HEK293 (cell line): ENCODE results near the gene NEU1.

ENCODE experiments used
- CTCF ChIP-seq: fragments of 450-650 bp; formaldehyde crosslinking; IDR thresholded peaks from 2 replicates; pipeline ENCODE4 v1.5.1; 2016; ENCODE audit warnings: missing biosample characterization, missing genetic modification characterization
- KLF1 ChIP-seq: fragments of 450-650 bp; formaldehyde crosslinking; IDR thresholded peaks from 2 replicates; pipeline ENCODE4 v1.5.1; 2016; ENCODE audit warnings: missing biosample characterization, missing genetic modification characterization
- PRDM10 ChIP-seq: fragments of 450-650 bp; formaldehyde crosslinking; IDR thresholded peaks from 2 replicates; pipeline ENCODE4 v1.5.1; 2016; ENCODE audit warnings: missing biosample characterization, missing genetic modification characterization
- SCRT1 ChIP-seq: fragments of 450-650 bp; formaldehyde crosslinking; IDR thresholded peaks from 2 replicates; pipeline ENCODE4 v1.5.1; 2016; ENCODE audit warnings: missing biosample characterization, missing genetic modification characterization, borderline replicate concordance
- TRIM28 ChIP-seq: IDR thresholded peaks from 2 replicates; pipeline ENCODE4 v1.6.1; 2011; ENCODE audit warnings: low read length, control low read depth, borderline replicate concordance
- ZNF121 ChIP-seq: fragments of 450-650 bp; formaldehyde crosslinking; IDR thresholded peaks from 2 replicates; pipeline ENCODE4 v1.5.1; 2016; ENCODE audit warnings: missing biosample characterization, missing genetic modification characterization
- ZNF174 ChIP-seq: fragments of 450-650 bp; formaldehyde crosslinking; IDR thresholded peaks from 2 replicates; pipeline ENCODE4 v1.5.0; 2017; ENCODE audit warnings: missing biosample characterization, mild to moderate bottlenecking, missing genetic modification characterization
- ZNF280D ChIP-seq: fragments of 450-650 bp; formaldehyde crosslinking; IDR thresholded peaks from 2 replicates; pipeline ENCODE4 v1.5.1; 2016; ENCODE audit warnings: missing biosample characterization, missing genetic modification characterization
- ZNF350 ChIP-seq: fragments of 450-650 bp; formaldehyde crosslinking; IDR thresholded peaks from 2 replicates; pipeline ENCODE4 v1.5.0; 2017; ENCODE audit warnings: missing biosample characterization, mild to moderate bottlenecking, missing genetic modification characterization
- ZNF513 ChIP-seq: fragments of 450-650 bp; IDR thresholded peaks from 2 replicates; pipeline ENCODE4 v1.5.1; 2018; ENCODE audit warnings: missing biosample characterization, missing genetic modification characterization

- TF ChIP-seq PRDM10 (no peak), ZNF513 (tag by site-specific recombination) (no peak), SCRT1 (tag by site-specific recombination) (no peak), ZNF174 (tag by site-specific recombination) (no peak), CTCF (tag by site-specific recombination) (no peak), ZNF280D (tag by site-specific recombination) (no peak), ZNF121 (tag by site-specific recombination) (no peak), KLF1 (tag by site-specific recombination) (no peak), TRIM28 (no peak), ZNF350 (tag by site-specific recombination) (no peak)
These were observed 14.6 kb upstream of the NEU1 start for GRCh38 chr6:31877125-31877650.
